ENCODE measurements around the gene CDC25A. TPM values are rescaled to one million over a fixed set of nuclear protein-coding genes. Genes with fewer than 3 reads are reported as not detected.

CDC25A gene
- total RNA-seq, 4 donors from 2014 or later = 2.7 to 14.2 (median 7.0) TPM

GRCh38 chr3:48125886-48126622, 62.2 kb downstream of the CDC25A start:
- 89 to 95% methylated on average over 5 to 7 of the region's 9 CpGs for WGBS, 2 donors
- DNase-seq = no peak
- no peaks in the 10 kb centered on the region for H3K9me3 ChIP-seq
- no peak overlapping the region for H3K27ac ChIP-seq
- intact Hi-C loops (cut with DNase I) = no loop called here
- H3K27me3 ChIP-seq = no peaks in the 10 kb centered on the region
- H3K4me3 ChIP-seq = no peak overlapping the region
- H3K36me3 ChIP-seq = no peaks in the 10 kb centered on the region
- H3K4me1 ChIP-seq = peaks cover 0 to 19% (median 10%) of the 10 kb centered on the region in 3 donors
- no peak for TF ChIP-seq POLR2A (IDR thresholded peaks at IDR 0.05)
- no peak for TF ChIP-seq CTCF (IDR thresholded peaks at IDR 0.05)

GRCh38 chr3:48125013-48125705, 63.1 kb downstream of the CDC25A start:
- H3K27ac ChIP-seq = no peak overlapping the region
- H3K4me1 ChIP-seq = peaks cover 0 to 10% (median 1%) of the 10 kb centered on the region in 3 donors
- 47 to 54% methylated on average over 3 to 7 of the region's 8 CpGs for WGBS, 2 donors
- no peak overlapping the region for H3K4me3 ChIP-seq
- no peak for DNase-seq
- H3K27me3 ChIP-seq = no peaks in the 10 kb centered on the region
- no peak for TF ChIP-seq POLR2A (IDR thresholded peaks at IDR 0.05)
- no peak for TF ChIP-seq CTCF (IDR thresholded peaks at IDR 0.05)
- H3K36me3 ChIP-seq = no peaks in the 10 kb centered on the region
- intact Hi-C loops (cut with DNase I) = no loop called here
- H3K9me3 ChIP-seq = no peaks in the 10 kb centered on the region

- Histone ChIP-seq H3K4me1 (peaks cover 0 to 18% (median 0%) of the 10 kb centered on the region in 3 donors), H3K9me3 (no peaks in the 10 kb centered on the region), H3K27me3 (no peaks in the 10 kb centered on the region), H3K27ac (no peak overlapping the region), H3K4me3 (no peak overlapping the region), H3K36me3 (no peaks in the 10 kb centered on the region)
- DNase-seq = no peak
- TF ChIP-seq CTCF (IDR thresholded peaks at IDR 0.05) = no peak
- TF ChIP-seq POLR2A (IDR thresholded peaks at IDR 0.05) = no peak
- intact Hi-C loops (cut with DNase I) = no loop called here
- 77 to 98% methylated on average over 5 to 6 of the region's 6 CpGs for WGBS, 2 donors
Measured at GRCh38 chr3:48123346-48123745, 64.9 kb downstream of the CDC25A start.

- Histone ChIP-seq H3K27ac (no peak overlapping the region), H3K27me3 (no peaks in the 10 kb centered on the region), H3K4me1 (peaks cover 0 to 18% (median 0%) of the 10 kb centered on the region in 3 donors), H3K9me3 (no peaks in the 10 kb centered on the region), H3K4me3 (no peak overlapping the region), H3K36me3 (no peaks in the 10 kb centered on the region)
- DNase-seq = no peak
- TF ChIP-seq POLR2A (IDR thresholded peaks at IDR 0.05) (no peak), CTCF (IDR thresholded peaks at IDR 0.05) (no peak)
- 84 to 89% methylated on average over 5 of the region's 5 CpGs for WGBS, 2 donors
- intact Hi-C loops (cut with DNase I) = no loop called here
Measured at GRCh38 chr3:48122504-48122903, 65.7 kb downstream of the CDC25A start.

GRCh38 chr3:48120223-48120622, 68.0 kb downstream of the CDC25A start:
- no peak overlapping the region for H3K27ac ChIP-seq

More at GRCh38 chr3:48120223-48120622, 68.0 kb downstream of the CDC25A start:
- no peak for TF ChIP-seq POLR2A (IDR thresholded peaks at IDR 0.05)
- TF ChIP-seq CTCF (IDR thresholded peaks at IDR 0.05) = no peak
- H3K9me3 ChIP-seq = no peaks in the 10 kb centered on the region
- H3K4me1 ChIP-seq = peaks cover 0 to 18% (median 0%) of the 10 kb centered on the region in 3 donors
- H3K27me3 ChIP-seq = no peaks in the 10 kb centered on the region
- no peak for DNase-seq
- WGBS, 2 donors = 84 to 100% methylated on average over 1 of the region's 1 CpG
- no peak overlapping the region for H3K4me3 ChIP-seq
- H3K36me3 ChIP-seq = no peaks in the 10 kb centered on the region
- intact Hi-C loops (cut with DNase I) = no loop called here

Measured in esophagus squamous epithelium (tissue), 5 donors.